Measurements from ENCODE around the gene U2AF2.

U2AF2 gene

GRCh38 chr19:55644191-55644833, 10.5 kb upstream of the U2AF2 start:
- DNase-seq = no peak

- DNase-seq = no peak
These were observed 9.9 kb upstream of the U2AF2 start for GRCh38 chr19:55644842-55645511.

GRCh38 chr19:55645512-55645881, 9.3 kb upstream of the U2AF2 start:
- DNase-seq = no peak

GRCh38 chr19:55646889-55647731, 7.7 kb upstream of the U2AF2 start:
- DNase-seq = no peak

GRCh38 chr19:55647732-55648584, 6.9 kb upstream of the U2AF2 start, which contains the start of gene CCDC106:
Gene CCDC106 (plus strand): TSS chr19:55648212. CDS start chr19:55649047, 835 bp downstream.
- DNase-seq = peak; percentile 91

- DNase-seq = no peak
These were observed 6.1 kb upstream of the U2AF2 start for GRCh38 chr19:55648585-55649267.

DNA sequence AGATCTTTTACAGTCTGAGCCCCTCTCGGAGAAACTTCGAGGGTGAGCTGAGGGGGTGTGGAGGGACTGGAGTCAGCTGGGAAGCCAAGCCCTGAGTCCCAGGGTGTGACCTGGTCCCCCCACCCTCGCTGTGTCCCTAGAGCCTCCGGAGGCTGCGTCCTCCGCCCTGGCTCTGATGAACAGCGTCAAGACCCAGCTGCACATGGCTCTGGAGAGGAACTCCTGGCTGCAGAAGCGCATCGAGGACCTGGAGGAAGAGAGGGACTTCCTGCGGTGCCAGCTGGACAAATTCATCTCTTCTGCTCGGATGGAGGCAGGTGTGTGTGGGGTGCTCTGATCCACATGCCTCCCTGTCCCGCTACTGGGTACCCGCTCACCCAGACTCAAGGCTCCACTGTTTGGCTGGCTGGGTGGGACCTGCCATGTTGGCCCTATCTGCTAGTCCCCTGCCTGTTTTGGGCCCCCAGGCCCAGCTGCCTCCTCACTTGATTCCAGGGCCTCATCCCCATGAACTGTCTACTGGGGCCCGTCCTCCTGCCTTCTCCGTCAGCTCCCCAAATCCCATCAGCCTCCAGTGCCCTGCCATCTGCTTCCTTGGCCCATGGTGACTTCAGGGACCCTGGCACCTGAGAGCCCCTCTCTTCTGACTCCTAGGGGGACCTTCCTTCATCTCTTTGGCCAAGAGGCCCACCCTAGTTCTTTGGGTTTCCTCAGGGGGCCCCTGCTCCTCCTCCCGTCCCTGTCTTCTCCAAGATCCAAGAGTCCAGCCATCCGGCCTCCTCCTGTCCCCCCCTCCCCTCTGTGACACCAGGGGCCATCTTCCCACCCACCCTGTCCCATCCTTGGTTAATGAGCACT, 5.3 kb upstream of the U2AF2 start:
- no peak for DNase-seq

GRCh38 chr19:55650126-55650557, 4.7 kb upstream of the U2AF2 start:
- DNase-seq = no peak

DNA sequence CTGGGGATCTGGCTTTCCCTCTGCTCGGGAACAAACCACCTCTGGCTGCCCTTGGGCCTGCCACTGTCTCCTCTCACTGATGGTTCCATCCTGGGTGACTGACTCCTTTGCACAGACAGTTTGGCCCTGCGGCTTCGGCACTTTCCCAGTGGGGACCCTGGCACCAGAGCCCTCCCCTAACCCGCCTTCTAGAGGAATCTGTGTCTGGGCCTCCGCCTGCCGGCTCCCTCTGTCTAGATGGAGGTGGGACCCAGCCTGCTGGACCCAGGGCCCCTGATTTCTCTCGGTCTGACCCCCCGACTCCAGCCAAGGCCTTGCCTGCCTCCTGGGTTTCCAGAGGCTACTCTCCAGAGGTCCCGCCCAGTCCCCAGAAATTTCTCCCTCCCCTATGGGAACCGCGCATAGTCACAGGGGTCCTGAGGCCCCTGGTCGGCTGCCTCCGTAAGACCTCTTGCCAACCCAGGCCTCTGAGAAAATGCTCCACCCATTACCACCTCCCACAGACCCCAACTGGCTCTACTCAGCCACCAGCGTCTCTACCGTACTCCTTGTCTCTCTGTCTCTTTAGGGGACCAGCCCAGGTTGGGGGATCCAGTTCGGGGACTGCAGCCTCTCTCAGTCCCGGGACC, 4.1 kb upstream of the U2AF2 start:
- DNase-seq = no peak

DNA sequence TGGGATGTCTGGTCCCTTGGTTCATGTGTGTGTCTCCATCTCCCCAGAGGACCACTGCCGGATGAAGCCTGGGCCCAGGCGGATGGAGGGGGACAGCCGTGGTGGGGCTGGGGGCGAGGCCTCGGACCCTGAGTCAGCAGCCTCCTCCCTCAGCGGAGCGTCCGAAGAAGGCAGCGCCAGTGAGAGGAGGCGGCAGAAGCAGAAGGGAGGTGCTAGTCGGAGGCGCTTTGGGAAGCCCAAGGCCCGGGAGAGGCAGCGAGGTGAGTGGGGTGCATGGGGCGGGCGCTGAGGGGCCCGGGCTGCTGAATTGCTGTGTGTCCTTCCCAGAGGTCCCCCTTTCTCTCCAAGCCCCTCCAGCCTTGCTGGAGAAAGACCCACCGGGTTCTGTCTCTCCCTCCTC, 3.6 kb upstream of the U2AF2 start:
- no peak for DNase-seq

- DNase-seq = no peak
These were observed 2.3 kb upstream of the U2AF2 start for GRCh38 chr19:55652311-55653128.

DNA sequence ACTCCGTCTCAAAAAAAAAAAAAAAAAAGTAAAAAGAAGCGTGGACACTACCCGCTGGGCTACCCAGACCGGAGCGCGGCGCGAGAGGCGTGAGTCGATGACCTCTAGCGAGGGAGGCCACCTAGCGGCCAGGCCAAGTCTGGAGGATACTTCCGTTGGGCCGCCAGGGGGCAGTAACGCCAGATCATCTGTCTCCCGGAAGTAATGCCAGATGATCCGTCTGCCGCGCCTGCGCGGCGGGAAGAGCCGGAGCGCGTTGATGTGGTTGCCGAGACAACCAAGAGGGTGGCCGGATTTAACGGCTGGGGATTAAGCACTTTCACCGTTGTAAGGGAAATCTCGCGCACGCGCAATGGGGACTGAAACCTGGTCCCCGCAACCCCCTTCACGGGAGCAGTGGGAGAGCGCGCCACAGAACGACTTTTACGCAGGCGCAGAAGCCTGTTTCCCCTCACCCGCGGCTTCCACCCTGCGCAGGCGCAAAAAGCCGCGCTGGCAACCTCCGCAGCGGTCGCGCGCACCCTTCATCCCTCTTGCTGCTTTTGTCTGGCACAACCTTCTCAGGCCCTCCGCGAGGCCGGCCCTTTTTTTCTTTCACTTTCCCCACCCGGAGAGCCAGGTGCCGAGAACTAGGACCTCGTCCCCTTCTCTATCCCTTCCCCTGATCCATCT, 1.0 kb upstream of the U2AF2 start:
- peak; percentile 100 for DNase-seq

DNA sequence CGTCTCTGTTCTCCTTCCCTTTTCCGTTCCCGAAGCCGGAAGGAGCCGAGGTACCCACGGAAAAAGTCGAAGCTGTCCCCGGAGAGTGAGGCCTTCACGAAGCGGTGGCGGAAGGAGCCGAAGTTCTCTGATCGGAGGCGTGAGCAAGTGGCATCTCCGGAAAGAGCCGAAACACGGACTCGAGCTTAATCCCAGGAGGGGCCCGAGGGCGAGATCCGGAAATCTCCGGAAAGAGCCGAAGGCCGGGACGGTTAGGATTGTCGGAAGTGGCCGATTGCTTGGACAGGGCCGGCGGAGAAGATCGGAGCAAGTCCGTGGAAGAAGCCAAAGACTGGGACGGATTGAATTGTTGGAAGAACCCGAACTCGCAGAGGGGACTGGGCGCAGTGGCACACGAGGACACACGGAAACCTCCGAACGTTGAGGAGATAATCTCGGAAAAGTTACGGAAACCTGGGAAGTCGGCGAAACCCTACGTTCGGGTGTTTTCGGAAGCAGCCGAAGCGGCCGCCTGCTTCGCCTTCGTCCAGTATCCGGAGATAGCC, 440 bp upstream of the U2AF2 start:
- DNase-seq = peak; percentile 100

DNA sequence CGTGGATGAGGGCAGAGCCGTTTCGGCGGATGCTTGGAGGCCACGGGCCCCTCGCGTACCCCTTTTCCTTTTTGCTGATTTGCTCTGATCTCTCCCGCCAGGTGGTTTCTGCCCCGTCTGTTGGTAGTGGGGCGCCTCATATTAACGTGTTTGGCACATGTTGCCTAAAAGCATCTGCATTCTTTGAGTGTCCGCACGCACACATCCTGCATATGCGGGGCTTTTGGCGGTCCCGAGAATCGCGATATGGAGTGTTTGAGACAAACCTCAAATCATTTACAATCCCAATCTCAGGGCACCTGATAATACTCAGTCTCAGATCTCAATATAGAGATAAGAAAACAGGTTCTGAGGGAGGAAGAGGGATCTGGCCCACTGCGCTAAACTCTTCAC, 809 bp downstream of the U2AF2 start:
- DNase-seq = no peak

- DNase-seq = no peak
These were observed 1.7 kb downstream of the U2AF2 start for GRCh38 chr19:55656552-55656951.

DNA sequence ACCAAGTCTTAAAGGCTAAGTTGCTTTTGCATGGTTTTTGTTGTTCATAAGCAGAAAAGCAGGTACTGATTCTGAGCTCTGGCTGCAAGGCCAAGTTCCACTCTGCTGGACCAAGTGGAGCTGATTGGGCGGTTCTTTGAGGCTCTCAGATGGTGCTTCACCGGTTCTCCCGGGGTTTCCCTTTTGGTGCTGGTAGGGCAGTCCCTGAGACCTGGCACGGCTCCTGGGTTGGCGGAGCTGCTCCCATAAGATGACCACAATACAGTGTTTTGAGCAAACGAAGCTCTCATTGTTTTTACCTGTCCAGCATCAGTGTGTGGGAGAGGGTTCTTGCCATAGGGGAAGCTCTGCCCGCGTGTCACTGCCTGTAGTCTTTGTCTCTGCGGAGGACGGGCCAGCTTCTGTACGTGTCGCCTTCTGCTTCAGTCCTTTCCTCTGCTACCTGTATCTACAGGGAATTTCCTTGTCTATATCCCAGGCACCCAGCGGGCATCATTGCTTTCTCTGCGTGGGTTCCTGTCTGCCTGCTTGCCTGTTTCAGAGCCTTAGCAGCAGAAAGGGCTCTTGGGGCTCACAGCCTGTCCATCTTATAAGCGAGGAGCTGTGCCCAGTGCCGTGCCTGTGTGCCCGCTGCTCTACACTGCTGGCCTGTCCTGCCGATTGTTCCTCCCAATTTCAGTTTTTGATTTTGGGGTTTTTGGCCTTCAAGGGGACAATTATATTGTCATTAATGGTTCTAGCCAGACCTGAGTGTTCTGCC, 2.3 kb downstream of the U2AF2 start:
- DNase-seq = peak; percentile 49

- DNase-seq = no peak
These were observed 4.1 kb downstream of the U2AF2 start for GRCh38 chr19:55658846-55659459.

DNA sequence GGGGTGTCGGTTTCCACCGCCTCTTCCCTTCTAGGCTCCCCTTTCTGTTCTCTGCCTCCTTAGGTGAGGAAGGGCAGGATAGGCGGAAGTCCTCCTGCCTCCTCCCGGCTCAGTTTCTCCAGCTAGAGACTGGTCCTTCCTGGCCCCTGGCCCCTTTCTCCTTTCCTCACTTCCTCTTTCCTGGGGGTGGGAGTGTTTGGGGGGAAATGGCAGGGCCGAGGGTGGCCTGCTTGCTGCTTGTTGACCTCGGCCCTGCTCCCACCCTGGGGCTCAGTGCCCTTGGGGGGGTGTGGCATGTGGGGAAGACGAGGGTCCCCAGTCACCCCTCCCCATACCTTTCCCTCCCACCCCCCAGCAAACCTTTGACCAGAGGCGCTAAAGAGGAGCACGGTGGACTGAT, 5.0 kb downstream of the U2AF2 start:
- DNase-seq = no peak

All from NCI-H2227 treated with DMSO at 0.1 percent for 48 hours (cell line).